ENCODE measurements around the gene KBTBD4. TPM values are rescaled to one million over a fixed set of nuclear protein-coding genes. Genes with fewer than 3 reads are reported as not detected.

KBTBD4 gene
- total and polyA plus RNA-seq, 2 of the 13 experiments (the other 11 are each of a cell fraction or from before 2014, with no cell fraction given): 8.5 to 12.8 TPM

DNA sequence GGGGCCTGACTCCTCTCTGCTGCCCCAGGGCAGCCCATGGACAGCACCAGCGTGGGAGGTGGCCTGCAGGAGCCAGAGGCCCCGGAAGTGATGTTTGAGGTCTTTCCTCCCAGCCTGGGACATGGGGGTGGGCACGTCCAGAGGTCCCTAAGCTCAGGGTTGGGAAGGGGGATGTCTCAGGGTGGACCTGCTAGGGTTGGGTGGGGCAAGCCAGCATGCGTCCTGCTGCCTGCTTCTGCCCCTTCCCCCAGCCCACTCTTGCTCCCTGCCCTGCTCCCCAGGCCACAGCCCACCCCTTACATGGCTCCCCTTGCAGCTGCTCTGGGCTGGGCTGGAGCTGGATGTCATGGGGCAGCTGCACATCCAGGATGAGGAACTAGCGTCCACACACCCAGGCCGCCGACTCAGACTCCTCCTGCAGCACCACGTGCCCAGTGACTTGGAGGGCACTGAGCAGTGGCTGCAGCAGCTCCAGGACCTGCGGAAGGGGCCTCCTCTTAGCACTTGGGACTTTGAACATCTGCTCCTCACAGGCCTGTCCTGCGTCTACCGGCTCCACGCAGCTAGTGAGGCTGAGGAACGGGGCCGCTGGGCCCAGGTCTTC, 9.1 kb upstream of the KBTBD4 start (continued):
- TF ChIP-seq NR2F1 (CRISPR knock-in tag; IDR thresholded peaks at IDR 0.05) (no peak), ZNF616 (CRISPR knock-in tag; IDR thresholded peaks at IDR 0.05; ENCODE audit: low read depth) (0 out of 2 replicates have a peak, but pooled peaks have one; percentile 41), ZNF333 (CRISPR knock-in tag; IDR thresholded peaks at IDR 0.05; ENCODE audit: borderline replicate concordance) (no peak), NFKB2 (CRISPR knock-in tag; IDR thresholded peaks at IDR 0.05; ENCODE audit: borderline replicate concordance) (peak; percentile 67; the same call in 1 of the 2 replicates), DPF2 (CRISPR knock-in tag; IDR thresholded peaks at IDR 0.05; ENCODE audit: borderline replicate concordance, low read depth) (no peak), ZFP36 (IDR thresholded peaks at IDR 0.05; ENCODE audit: borderline replicate concordance, low read depth, low read length, partially characterized antibody) (no peak), NCOA5 (CRISPR knock-in tag; IDR thresholded peaks at IDR 0.05) (no peak), NR2F2 (IDR thresholded peaks at IDR 0.05; ENCODE audit: borderline replicate concordance, low read depth) (no peak), ZMAT3 (CRISPR knock-in tag; conservative IDR thresholded peaks at IDR 0.05) (0 out of 2 replicates have a peak, but pooled peaks have one; percentile 29), ZNF143 (CRISPR knock-in tag; IDR thresholded peaks at IDR 0.05) (no peak), MXI1 (IDR thresholded peaks at IDR 0.05; ENCODE audit: borderline replicate concordance, low read depth, low read length) (no peak), POLR2G (IDR thresholded peaks at IDR 0.05; ENCODE audit: low read depth, low read length) (peak; percentile 57), ZNF563 (CRISPR knock-in tag; IDR thresholded peaks at IDR 0.05) (0 out of 2 replicates have a peak, but pooled peaks have one; percentile 28)
- TF ChIP-seq, protein P1, sequence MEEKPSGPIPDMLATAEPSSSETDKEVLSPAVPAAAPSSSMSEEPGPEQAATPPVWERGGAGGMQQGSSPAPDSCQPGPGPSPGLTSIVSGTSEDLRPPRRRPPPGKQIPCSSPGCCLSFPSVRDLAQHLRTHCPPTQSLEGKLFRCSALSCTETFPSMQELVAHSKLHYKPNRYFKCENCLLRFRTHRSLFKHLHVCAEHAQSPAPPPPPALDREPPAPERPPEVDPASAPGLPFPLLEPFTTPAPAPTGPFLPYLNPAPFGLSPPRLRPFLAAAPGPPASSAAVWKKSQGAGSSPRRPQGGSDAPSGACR (CRISPR knock-in tag; IDR thresholded peaks at IDR 0.05): no peak
- TF ChIP-seq, protein P2, sequence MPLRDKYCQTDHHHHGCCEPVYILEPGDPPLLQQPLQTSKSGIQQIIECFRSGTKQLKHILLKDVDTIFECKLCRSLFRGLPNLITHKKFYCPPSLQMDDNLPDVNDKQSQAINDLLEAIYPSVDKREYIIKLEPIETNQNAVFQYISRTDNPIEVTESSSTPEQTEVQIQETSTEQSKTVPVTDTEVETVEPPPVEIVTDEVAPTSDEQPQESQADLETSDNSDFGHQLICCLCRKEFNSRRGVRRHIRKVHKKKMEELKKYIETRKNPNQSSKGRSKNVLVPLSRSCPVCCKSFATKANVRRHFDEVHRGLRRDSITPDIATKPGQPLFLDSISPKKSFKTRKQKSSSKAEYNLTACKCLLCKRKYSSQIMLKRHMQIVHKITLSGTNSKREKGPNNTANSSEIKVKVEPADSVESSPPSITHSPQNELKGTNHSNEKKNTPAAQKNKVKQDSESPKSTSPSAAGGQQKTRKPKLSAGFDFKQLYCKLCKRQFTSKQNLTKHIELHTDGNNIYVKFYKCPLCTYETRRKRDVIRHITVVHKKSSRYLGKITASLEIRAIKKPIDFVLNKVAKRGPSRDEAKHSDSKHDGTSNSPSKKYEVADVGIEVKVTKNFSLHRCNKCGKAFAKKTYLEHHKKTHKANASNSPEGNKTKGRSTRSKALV (CRISPR knock-in tag; IDR thresholded peaks at IDR 0.05): no peak
- TF ChIP-seq, protein P3, sequence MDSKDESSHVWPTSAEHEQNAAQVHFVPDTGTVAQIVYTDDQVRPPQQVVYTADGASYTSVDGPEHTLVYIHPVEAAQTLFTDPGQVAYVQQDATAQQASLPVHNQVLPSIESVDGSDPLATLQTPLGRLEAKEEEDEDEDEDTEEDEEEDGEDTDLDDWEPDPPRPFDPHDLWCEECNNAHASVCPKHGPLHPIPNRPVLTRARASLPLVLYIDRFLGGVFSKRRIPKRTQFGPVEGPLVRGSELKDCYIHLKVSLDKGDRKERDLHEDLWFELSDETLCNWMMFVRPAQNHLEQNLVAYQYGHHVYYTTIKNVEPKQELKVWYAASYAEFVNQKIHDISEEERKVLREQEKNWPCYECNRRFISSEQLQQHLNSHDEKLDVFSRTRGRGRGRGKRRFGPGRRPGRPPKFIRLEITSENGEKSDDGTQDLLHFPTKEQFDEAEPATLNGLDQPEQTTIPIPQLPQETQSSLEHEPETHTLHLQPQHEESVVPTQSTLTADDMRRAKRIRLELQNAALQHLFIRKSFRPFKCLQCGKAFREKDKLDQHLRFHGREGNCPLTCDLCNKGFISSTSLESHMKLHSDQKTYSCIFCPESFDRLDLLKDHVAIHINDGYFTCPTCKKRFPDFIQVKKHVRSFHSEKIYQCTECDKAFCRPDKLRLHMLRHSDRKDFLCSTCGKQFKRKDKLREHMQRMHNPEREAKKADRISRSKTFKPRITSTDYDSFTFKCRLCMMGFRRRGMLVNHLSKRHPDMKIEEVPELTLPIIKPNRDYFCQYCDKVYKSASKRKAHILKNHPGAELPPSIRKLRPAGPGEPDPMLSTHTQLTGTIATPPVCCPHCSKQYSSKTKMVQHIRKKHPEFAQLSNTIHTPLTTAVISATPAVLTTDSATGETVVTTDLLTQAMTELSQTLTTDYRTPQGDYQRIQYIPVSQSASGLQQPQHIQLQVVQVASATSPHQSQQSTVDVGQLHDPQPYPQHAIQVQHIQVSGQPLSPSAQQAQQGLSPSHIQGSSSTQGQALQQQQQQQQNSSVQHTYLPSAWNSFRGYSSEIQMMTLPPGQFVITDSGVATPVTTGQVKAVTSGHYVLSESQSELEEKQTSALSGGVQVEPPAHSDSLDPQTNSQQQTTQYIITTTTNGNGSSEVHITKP (CRISPR knock-in tag; IDR thresholded peaks at IDR 0.05; ENCODE audit: low read depth): peak; percentile 95
- TF ChIP-seq, protein P4, sequence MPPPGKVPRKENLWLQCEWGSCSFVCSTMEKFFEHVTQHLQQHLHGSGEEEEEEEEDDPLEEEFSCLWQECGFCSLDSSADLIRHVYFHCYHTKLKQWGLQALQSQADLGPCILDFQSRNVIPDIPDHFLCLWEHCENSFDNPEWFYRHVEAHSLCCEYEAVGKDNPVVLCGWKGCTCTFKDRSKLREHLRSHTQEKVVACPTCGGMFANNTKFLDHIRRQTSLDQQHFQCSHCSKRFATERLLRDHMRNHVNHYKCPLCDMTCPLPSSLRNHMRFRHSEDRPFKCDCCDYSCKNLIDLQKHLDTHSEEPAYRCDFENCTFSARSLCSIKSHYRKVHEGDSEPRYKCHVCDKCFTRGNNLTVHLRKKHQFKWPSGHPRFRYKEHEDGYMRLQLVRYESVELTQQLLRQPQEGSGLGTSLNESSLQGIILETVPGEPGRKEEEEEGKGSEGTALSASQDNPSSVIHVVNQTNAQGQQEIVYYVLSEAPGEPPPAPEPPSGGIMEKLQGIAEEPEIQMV (CRISPR knock-in tag; IDR thresholded peaks at IDR 0.05; ENCODE audit: low read depth): no peak
- TF ChIP-seq, protein P5, sequence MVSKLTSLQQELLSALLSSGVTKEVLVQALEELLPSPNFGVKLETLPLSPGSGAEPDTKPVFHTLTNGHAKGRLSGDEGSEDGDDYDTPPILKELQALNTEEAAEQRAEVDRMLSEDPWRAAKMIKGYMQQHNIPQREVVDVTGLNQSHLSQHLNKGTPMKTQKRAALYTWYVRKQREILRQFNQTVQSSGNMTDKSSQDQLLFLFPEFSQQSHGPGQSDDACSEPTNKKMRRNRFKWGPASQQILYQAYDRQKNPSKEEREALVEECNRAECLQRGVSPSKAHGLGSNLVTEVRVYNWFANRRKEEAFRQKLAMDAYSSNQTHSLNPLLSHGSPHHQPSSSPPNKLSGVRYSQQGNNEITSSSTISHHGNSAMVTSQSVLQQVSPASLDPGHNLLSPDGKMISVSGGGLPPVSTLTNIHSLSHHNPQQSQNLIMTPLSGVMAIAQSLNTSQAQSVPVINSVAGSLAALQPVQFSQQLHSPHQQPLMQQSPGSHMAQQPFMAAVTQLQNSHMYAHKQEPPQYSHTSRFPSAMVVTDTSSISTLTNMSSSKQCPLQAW (CRISPR knock-in tag; IDR thresholded peaks at IDR 0.05): peak; percentile 47; the same call in 1 of the 2 replicates
